Measurements from ENCODE around the gene KLHL17.

- TF ChIP-seq EZH2 (IDR thresholded peaks at IDR 0.05) (no peak), POLR2AphosphoS5 (IDR thresholded peaks at IDR 0.05; ENCODE audit: borderline replicate concordance, low read depth, low read length) (no peak)
Measured at GRCh38 chr1:991895-992294, 31.5 kb downstream of the KLHL17 start.
